OCI-LY3 (cell line): ENCODE results near the gene SHROOM1.

Experiments
- H2AFZ ChIP-seq: fragments of 200-600, 300-600 bp; shearing (Covaris generic); 2 replicates; pipeline ENCODE4 v1.6.0; 2014; ENCODE audit warnings: antibody characterized with exemption, low read depth, low read length
- H3K27ac ChIP-seq: fragments of 200-600, 300-600 bp; sonication (generic); 2 replicates; pipeline ENCODE4 v1.5.1; 2014; ENCODE audit warnings: mild to moderate bottlenecking, low read length, moderate library complexity, mixed read lengths
- H3K27me3 ChIP-seq: fragments of 200-600, 300-600 bp; sonication (generic); 2 replicates; pipeline ENCODE4 v1.6.1; 2014; ENCODE audit warnings: low read depth, low read length, mixed read lengths
- H3K36me3 ChIP-seq: fragments of 200-600, 300-600 bp; sonication (generic); replicated peaks from 2 replicates; pipeline ENCODE3; 2014; ENCODE audit warnings: low read depth, low read length, mixed read lengths
- H3K4me1 ChIP-seq: fragments of 300-600, 200-600 bp; sonication (generic); 2 replicates; pipeline ENCODE4 v1.6.1; 2014; ENCODE audit warnings: low read length, mixed read lengths
- H3K4me2 ChIP-seq: fragments of 200-600, 300-600 bp; sonication (generic); 2 replicates; pipeline ENCODE4 v1.6.1; 2014; ENCODE audit warnings: low read length, mixed read lengths
- H3K4me3 ChIP-seq: fragments of 300-600, 200-600 bp; sonication (generic); 2 replicates; pipeline ENCODE4 v1.5.1; 2014; ENCODE audit warnings: antibody characterized with exemption, mild to moderate bottlenecking, low read length, moderate library complexity
- H3K79me2 ChIP-seq: fragments of 300-600, 200-600 bp; shearing (Covaris generic); 2 replicates; pipeline ENCODE4 v1.6.1; 2014; ENCODE audit warnings: mild to moderate bottlenecking, low read length, mixed read lengths
- H3K9ac ChIP-seq: fragments of 300-600, 200-600 bp; shearing (Covaris generic); 2 replicates; pipeline ENCODE4 v1.6.0; 2014; ENCODE audit warnings: mild to moderate bottlenecking, low read length, moderate library complexity
- H3K9me3 ChIP-seq: fragments of 200-600, 300-600 bp; shearing (Covaris generic); 2 replicates; pipeline ENCODE4 v1.6.1; 2014; ENCODE audit warnings: low read length, mixed read lengths; ENCODE audit not compliant: insufficient read depth
- H4K20me1 ChIP-seq: fragments of 200-600, 300-600 bp; sonication (generic); 2 replicates; pipeline ENCODE4 v1.6.1; 2016; ENCODE audit warnings: low read length, mixed read lengths; ENCODE audit not compliant: insufficient read depth
- CTCF ChIP-seq: fragments of 200-600, 300-600 bp; sonication (generic); IDR thresholded peaks from 2 replicates; pipeline ENCODE4 v1.5.1; 2014; ENCODE audit warnings: antibody characterized with exemption, low read length, low read depth
- EZH2phosphoT487 ChIP-seq: fragments of 200-600 bp; shearing (Covaris generic); IDR thresholded peaks from 2 replicates; pipeline ENCODE4 v1.6.1; 2018; ENCODE audit warnings: antibody characterized with exemption, mixed run types, low read depth

Gene SHROOM1

GRCh38 chr5:132841305-132841704 is 10.9 kb upstream of the SHROOM1 start:
- Histone ChIP-seq H3K4me1 (no peaks in the 10 kb centered on the region), H3K27me3 (no peaks in the 10 kb centered on the region), H3K4me2 (no peak overlapping the region), H3K9ac (no peak overlapping the region), H3K27ac (no peak overlapping the region), H3K4me3 (no peak overlapping the region), H3K9me3 (no peaks in the 10 kb centered on the region), H3K36me3 (no peaks in the 10 kb centered on the region), H4K20me1 (no peaks in the 10 kb centered on the region), H2AFZ (no peak overlapping the region), H3K79me2 (no peaks in the 10 kb centered on the region)
- TF ChIP-seq CTCF (no peak), EZH2phosphoT487 (no peak)

GRCh38 chr5:132840896-132841295 is 10.4 kb upstream of the SHROOM1 start:
- Histone ChIP-seq H3K4me1 (no peaks in the 10 kb centered on the region), H4K20me1 (no peaks in the 10 kb centered on the region), H3K4me2 (no peak overlapping the region), H3K27ac (no peak overlapping the region), H3K4me3 (no peak overlapping the region), H3K9ac (no peak overlapping the region), H3K9me3 (no peaks in the 10 kb centered on the region), H2AFZ (no peak overlapping the region), H3K36me3 (no peaks in the 10 kb centered on the region), H3K27me3 (no peaks in the 10 kb centered on the region), H3K79me2 (no peaks in the 10 kb centered on the region)
- no peak for TF ChIP-seq EZH2phosphoT487
- no peak for TF ChIP-seq CTCF

- H3K36me3 ChIP-seq = no peaks in the 10 kb centered on the region
- no peaks in the 10 kb centered on the region for H3K27me3 ChIP-seq
- H4K20me1 ChIP-seq = no peaks in the 10 kb centered on the region
- H3K79me2 ChIP-seq = no peaks in the 10 kb centered on the region
- H3K9ac ChIP-seq = no peak overlapping the region
- H3K9me3 ChIP-seq = no peaks in the 10 kb centered on the region
- H3K27ac ChIP-seq = no peak overlapping the region
- H3K4me3 ChIP-seq = no peak overlapping the region
- H3K4me1 ChIP-seq = no peaks in the 10 kb centered on the region
- H2AFZ ChIP-seq = no peak overlapping the region
- H3K4me2 ChIP-seq = no peak overlapping the region
- TF ChIP-seq CTCF (no peak), EZH2phosphoT487 (no peak)
These were observed 9.9 kb upstream of the SHROOM1 start for GRCh38 chr5:132840313-132840712.

- no peak overlapping the region for H3K9ac ChIP-seq
These were observed 9.2 kb upstream of the SHROOM1 start for GRCh38 chr5:132839426-132840301.

More at GRCh38 chr5:132839426-132840301, 9.2 kb upstream of the SHROOM1 start:
- no peak overlapping the region for H3K4me2 ChIP-seq
- no peak overlapping the region for H3K4me3 ChIP-seq
- H4K20me1 ChIP-seq = no peaks in the 10 kb centered on the region
- TF ChIP-seq CTCF (no peak), EZH2phosphoT487 (no peak)
- no peak overlapping the region for H2AFZ ChIP-seq
- H3K27me3 ChIP-seq = no peaks in the 10 kb centered on the region
- H3K9me3 ChIP-seq = no peaks in the 10 kb centered on the region
- no peaks in the 10 kb centered on the region for H3K79me2 ChIP-seq
- H3K27ac ChIP-seq = no peak overlapping the region
- no peaks in the 10 kb centered on the region for H3K36me3 ChIP-seq
- H3K4me1 ChIP-seq = no peaks in the 10 kb centered on the region
